Endodermal cell (in vitro differentiated cells): ENCODE data around the gene EPAS1. TPM values are rescaled to one million over a fixed set of nuclear protein-coding genes. Genes with fewer than 3 reads are reported as not detected.

Source experiments
- DNase-seq: peaks from one replicate; pipeline ENCODE4 v3.0.0-alpha.2; 2017
- H3K27ac ChIP-seq: 2 replicates; pipeline ENCODE4 v1.5.1; 2013; ENCODE audit warnings: mild to moderate bottlenecking, low read depth, low read length, moderate library complexity
- H3K27me3 ChIP-seq: 2 replicates; pipeline ENCODE4 v1.6.1; 2013; ENCODE audit warnings: mild to moderate bottlenecking, low read length, moderate library complexity; ENCODE audit not compliant: insufficient read depth, control insufficient read depth, poor library complexity, severe bottlenecking
- H3K36me3 ChIP-seq: 2 replicates; pipeline ENCODE4 v1.7.0; 2013; ENCODE audit warnings: mild to moderate bottlenecking, low read length, moderate library complexity; ENCODE audit not compliant: control insufficient read depth, insufficient read depth
- H3K4me1 ChIP-seq: one replicate; pipeline ENCODE4 v1.7.0; 2013; ENCODE audit warnings: low read length; ENCODE audit not compliant: control insufficient read depth, insufficient read depth
- H3K4me3 ChIP-seq: 2 replicates; pipeline ENCODE4 v1.5.1; 2013; ENCODE audit warnings: mild to moderate bottlenecking, low read length, moderate library complexity
- H3K9ac ChIP-seq: 2 replicates; pipeline ENCODE4 v1.6.1; 2013; ENCODE audit warnings: mild to moderate bottlenecking, low read length, moderate library complexity; ENCODE audit not compliant: poor library complexity, severe bottlenecking; ENCODE audit errors: extremely low read depth
- H3K9me3 ChIP-seq: 2 replicates; pipeline ENCODE4 v1.6.1; 2013; ENCODE audit warnings: mild to moderate bottlenecking, low read length, moderate library complexity; ENCODE audit not compliant: control insufficient read depth
- H3K27ac Mint-ChIP-seq: 2 replicates; pipeline ENCODE4 v1.8.0; 2020; ENCODE audit warnings: mixed read lengths
- H3K27me3 Mint-ChIP-seq: 2 replicates; pipeline ENCODE4 v1.8.0; 2021; ENCODE audit warnings: mild to moderate bottlenecking, mixed read lengths; ENCODE audit not compliant: insufficient read depth
- H3K36me3 Mint-ChIP-seq: 2 replicates; pipeline ENCODE4 v1.8.0; 2020; ENCODE audit warnings: low read depth, mixed read lengths
- H3K4me1 Mint-ChIP-seq: 2 replicates; pipeline ENCODE4 v1.8.0; 2020; ENCODE audit warnings: mixed read lengths
- H3K4me3 Mint-ChIP-seq: 2 replicates; pipeline ENCODE4 v1.8.0; 2020; ENCODE audit warnings: mild to moderate bottlenecking, moderate library complexity, mixed read lengths
- H3K9me3 Mint-ChIP-seq: 2 replicates; pipeline ENCODE4 v1.8.0; 2020; ENCODE audit warnings: mild to moderate bottlenecking, mixed read lengths
- CTCF ChIP-seq: fragments of 200-600 bp; sonication (generic); conservative IDR thresholded peaks from 2 replicates; pipeline ENCODE4 v1.5.0; 2021; ENCODE audit warnings: antibody characterized with exemption, mild to moderate bottlenecking
- WGBS, 2 experiments: methylation state at CpG; one replicate each; pipeline versions ENCODE4 v1.1.5 to v1.1.7; 2013; ENCODE audit warnings: missing lambda C conversion rate in 2 of 2, mixed read lengths in 1 of 2; ENCODE audit not compliant: insufficient coverage in 1 of 2, insufficient read length in 1 of 2; 5-methylcytosine and 5-hydroxymethylcytosine counted together
- total RNA-seq, 2 donors: library from RNA; stranded (reverse); fragmentation: NEBNext Ultra II Directional in 1 of 2; extraction: Animal tissue kit (Norgen Biotek cat#: 25700) in 1 of 2; gene quantifications; 2 replicates in 1 of 2; 3 replicates in 1 of 2; pipeline ENCODE4 v1.2.1, GENCODE V29; 2021

The EPAS1 gene
- total RNA-seq, 2 donors from 2014 or later = 1.2 to 1.9 TPM

GRCh38 chr2:46313063-46313462, 15.9 kb downstream of the EPAS1 start:
- TF ChIP-seq CTCF = no peak
- H3K4me3 Mint-ChIP-seq = no peak overlapping the region

DNA sequence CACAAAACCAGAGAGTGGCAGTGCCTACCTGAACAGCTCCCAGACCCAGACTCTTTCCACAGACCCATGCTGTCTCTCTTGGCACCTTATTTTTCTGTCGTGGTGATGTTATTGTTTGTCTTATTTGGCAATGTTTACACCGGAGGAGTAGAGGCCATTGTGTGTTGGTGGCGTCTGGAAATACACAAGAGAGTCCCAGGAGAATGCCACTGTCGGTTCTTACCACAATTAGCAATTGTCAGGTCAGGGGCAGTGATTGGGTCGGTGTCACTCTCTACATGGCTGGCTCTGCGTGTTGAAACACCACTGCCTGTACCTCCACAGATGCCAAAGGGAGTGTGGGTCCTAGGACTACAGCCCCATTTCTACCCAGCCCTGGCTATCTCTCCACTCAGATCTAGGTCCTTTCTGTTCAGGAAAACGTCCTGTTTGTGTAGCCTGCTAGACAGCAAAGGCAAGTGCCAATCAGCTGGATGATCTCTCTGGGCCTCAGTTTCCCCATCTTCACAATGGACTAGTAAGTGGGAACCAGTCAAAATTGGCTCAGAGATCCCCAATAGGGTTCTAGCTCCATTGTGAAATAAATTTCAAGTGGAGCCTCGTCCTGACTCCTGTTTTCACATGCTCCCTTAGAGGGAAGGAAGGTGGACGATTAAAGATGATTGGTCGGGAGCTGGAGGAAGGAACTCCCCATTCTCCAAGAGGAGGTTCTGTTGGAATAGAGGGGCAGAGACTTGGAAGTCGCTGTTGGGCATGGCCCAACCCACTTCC, 17.0 kb downstream of the EPAS1 start:
- Histone ChIP-seq H3K4me3 (no peak overlapping the region), H3K27me3 (peaks cover 53% of the 10 kb centered on the region), H3K9ac (no peak overlapping the region), H3K9me3 (no peaks in the 10 kb centered on the region), H3K4me1 (no peaks in the 10 kb centered on the region), H3K27ac (no peak overlapping the region), H3K36me3 (no peaks in the 10 kb centered on the region)
- Mint-ChIP-seq H3K4me1 (peaks cover 3% of the 10 kb centered on the region), H3K27me3 (peaks cover 39% of the 10 kb centered on the region), H3K36me3 (no peaks in the 10 kb centered on the region), H3K27ac (no peak overlapping the region), H3K9me3 (no peaks in the 10 kb centered on the region), H3K4me3 (no peak overlapping the region)
- no peak for TF ChIP-seq CTCF
- DNase-seq = no peak
- WGBS, 2 experiments = 89 to 97% methylated on average over 6 to 11 of the region's 11 CpGs

More at GRCh38 chr2:46313063-46313462, 15.9 kb downstream of the EPAS1 start:
- Histone ChIP-seq H3K36me3 (no peaks in the 10 kb centered on the region), H3K4me3 (no peak overlapping the region), H3K9ac (no peak overlapping the region), H3K27ac (no peak overlapping the region), H3K4me1 (no peaks in the 10 kb centered on the region), H3K27me3 (peaks cover 62% of the 10 kb centered on the region), H3K9me3 (no peaks in the 10 kb centered on the region)
- Mint-ChIP-seq H3K9me3 (no peaks in the 10 kb centered on the region), H3K27me3 (peaks cover 47% of the 10 kb centered on the region), H3K36me3 (no peaks in the 10 kb centered on the region), H3K4me1 (peaks cover 4% of the 10 kb centered on the region), H3K27ac (no peak overlapping the region)
- WGBS, 2 experiments = 93 to 97% methylated on average over 3 of the region's 3 CpGs
- no peak for DNase-seq

DNA sequence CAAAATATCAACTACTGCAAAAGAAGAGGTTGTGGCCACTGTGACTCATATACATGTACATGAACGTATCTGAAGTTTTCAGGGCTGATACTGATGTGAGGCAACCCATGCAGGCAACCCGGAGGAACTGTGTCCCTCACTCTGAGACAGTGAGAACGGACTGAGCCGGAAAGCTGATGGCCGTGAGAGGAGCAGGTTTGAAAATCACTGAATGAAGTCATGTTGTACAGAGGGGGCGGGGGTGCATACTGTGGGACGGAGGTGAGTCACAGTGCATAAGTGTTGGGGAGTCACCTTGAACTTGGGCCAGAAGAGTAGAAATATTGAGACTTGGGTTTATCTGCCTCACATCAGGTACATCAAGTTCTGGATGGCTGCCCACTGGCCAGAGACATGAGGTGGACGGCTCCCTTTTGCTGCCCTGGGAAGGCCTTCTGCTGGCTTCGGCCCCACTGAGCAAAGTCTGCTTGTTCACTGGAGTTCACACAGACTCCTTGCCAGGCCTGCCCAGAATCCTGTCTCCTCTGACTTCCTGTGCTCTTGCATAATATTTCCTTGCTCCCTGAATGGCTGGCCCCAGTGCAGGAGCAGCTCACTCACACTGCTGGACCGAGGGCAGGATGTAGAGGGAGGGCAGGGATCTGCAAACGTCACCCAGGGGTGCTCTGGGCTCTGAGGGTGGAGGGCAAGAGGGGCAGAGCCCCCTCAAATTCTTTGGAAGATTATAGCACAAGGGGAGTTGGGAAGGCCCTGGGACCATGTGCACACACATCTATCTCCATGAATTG, 18.1 kb downstream of the EPAS1 start:
- no peaks in the 10 kb centered on the region for H3K4me1 Mint-ChIP-seq
- H3K9ac ChIP-seq = no peak overlapping the region
- DNase-seq = no peak
- no peak for TF ChIP-seq CTCF
- WGBS, 2 experiments = 92 to 93% methylated on average over 9 to 11 of the region's 11 CpGs
- peaks cover 46% of the 10 kb centered on the region for H3K27me3 ChIP-seq
- no peaks in the 10 kb centered on the region for H3K36me3 ChIP-seq
- H3K27me3 Mint-ChIP-seq = peaks cover 32% of the 10 kb centered on the region
- no peaks in the 10 kb centered on the region for H3K9me3 Mint-ChIP-seq
- H3K4me3 ChIP-seq = no peak overlapping the region
- H3K4me3 Mint-ChIP-seq = no peak overlapping the region
- no peak overlapping the region for H3K27ac ChIP-seq
- no peak overlapping the region for H3K27ac Mint-ChIP-seq
- H3K9me3 ChIP-seq = no peaks in the 10 kb centered on the region
- no peaks in the 10 kb centered on the region for H3K4me1 ChIP-seq
- H3K36me3 Mint-ChIP-seq = no peaks in the 10 kb centered on the region
